GM12878 (cell line): ENCODE data around the gene TMEM72. TPM values are rescaled to one million over a fixed set of nuclear protein-coding genes. Genes with fewer than 3 reads are reported as not detected.
A peak's percentile ranks its signal among the peaks of the same experiment; 100 is the strongest.

Experiments used
- ATAC-seq: fragments of 200-7000 bp; cut with Tn5 transposase; 3 replicates; pipeline ENCODE4 v1.9.1; 2020; ENCODE audit warnings: mild to moderate bottlenecking, moderate library complexity
- BruUV-seq: library from RNA; stranded (reverse); fragments of 400-500 nt; replicated peaks from 2 replicates; lab custom pipeline; 2021; lab: Mats Ljungman, UMichigan
- CTCF ChIA-PET: fragments of 300-600 bp; sonication (Branson Sonifier 250); formaldehyde crosslinking; extraction: SDS; loops from one replicate; lab custom pipeline; 2021; ENCODE audit warnings: inconsistent platforms; lab: Yijun Ruan, JAX
- POLR2A ChIA-PET: fragments of 350-600 bp; formaldehyde crosslinking; extraction: SDS; loops from one replicate; lab custom pipeline; 2021; ENCODE audit warnings: inconsistent platforms; lab: Charles Lee
- RAD21 ChIA-PET: fragments of 300-600 bp; sonication (Branson Sonifier 250); formaldehyde crosslinking; loops from one replicate; lab custom pipeline; 2023; ENCODE audit warnings: antibody characterized with exemption; ENCODE audit not compliant: unreplicated experiment; lab: Charles Lee
- SMC1A ChIA-PET: fragments of 300-600 bp; sonication (Branson Sonifier 250); formaldehyde crosslinking; loops from one replicate; lab custom pipeline; 2023; ENCODE audit not compliant: unreplicated experiment, uncharacterized antibody; lab: Charles Lee
- DNase-seq: peaks from one replicate; pipeline ENCODE4 v3.0.0-alpha.2; 2011; ENCODE audit warnings: low read depth, low spot score
- FAIRE-seq: peaks from 3 replicates; lab custom pipeline; 2011; peaks lifted over from hg19 to GRCh38; lab: Jason Lieb, UNC
- H2AFZ ChIP-seq: 2 replicates; pipeline ENCODE4 v1.6.0; 2011; ENCODE audit warnings: low read depth, low read length, control low read depth; ENCODE audit not compliant: control insufficient read depth
- H3K27ac ChIP-seq: 2 replicates; pipeline ENCODE4 v1.5.1; 2011; ENCODE audit warnings: control low read depth; ENCODE audit not compliant: control insufficient read depth, insufficient read depth
- H3K27me3 ChIP-seq, 2 experiments: replicated peaks in 1 of 2; 2 replicates each; pipeline versions ENCODE4 v1.6.0 to v1.6.1; 2011; ENCODE audit warnings: low read length in 1 of 2; ENCODE audit not compliant: control insufficient read depth in 2 of 2, insufficient read depth in 2 of 2
- H3K36me3 ChIP-seq, 2 experiments: 2 replicates each; pipeline ENCODE4 v1.5.1; 2011; ENCODE audit warnings: low read length in 1 of 2; ENCODE audit not compliant: control insufficient read depth in 2 of 2, insufficient read depth in 2 of 2
- H3K4me1 ChIP-seq: 2 replicates; pipeline ENCODE4 v1.6.1; 2011; ENCODE audit warnings: mild to moderate bottlenecking, low read length, moderate library complexity, mixed read lengths; ENCODE audit not compliant: control insufficient read depth, insufficient read depth
- H3K4me2 ChIP-seq: 2 replicates; pipeline ENCODE4 v1.6.0; 2011; ENCODE audit warnings: control low read depth; ENCODE audit not compliant: control insufficient read depth, insufficient read depth
- H3K4me3 ChIP-seq: fragments of 200-600 bp; sonication (generic); 2 replicates; pipeline ENCODE4 v1.5.1; 2016
- H3K79me2 ChIP-seq: 2 replicates; pipeline ENCODE4 v1.6.0; 2011; ENCODE audit warnings: low read length; ENCODE audit not compliant: control insufficient read depth, insufficient read depth
- H3K9ac ChIP-seq: 2 replicates; pipeline ENCODE4 v1.8.0; 2011; ENCODE audit warnings: low read length, control low read depth, mixed read lengths; ENCODE audit not compliant: control insufficient read depth, insufficient read depth
- H3K9me3 ChIP-seq: replicated peaks from 3 replicates; pipeline ENCODE4 v1.5.1; 2011; ENCODE audit warnings: mild to moderate bottlenecking, low read length; ENCODE audit not compliant: control insufficient read depth, insufficient read depth
- H4K20me1 ChIP-seq: 2 replicates; pipeline ENCODE4 v1.6.0; 2011; ENCODE audit not compliant: control insufficient read depth, insufficient read depth
- BCLAF1 ChIP-seq: fragments of 450-650 bp; IDR thresholded peaks from 2 replicates; pipeline ENCODE4 v1.6.1; 2017; ENCODE audit warnings: antibody characterized with exemption, mild to moderate bottlenecking, moderate library complexity
- BHLHE40 ChIP-seq, 2 experiments: fragments of 450-650 bp in 1 of 2; IDR thresholded peaks; 2 replicates each; pipeline ENCODE4 v1.6.1; 2011 to 2017; ENCODE audit warnings: low read depth in 2 of 2, borderline replicate concordance in 1 of 2, improper control_type of control experiment in 1 of 2, low read length in 1 of 2, mild to moderate bottlenecking in 1 of 2
- EGR1 ChIP-seq, 2 experiments: IDR thresholded peaks; 1 replicate in 1 of 2; 2 replicates in 1 of 2; pipeline ENCODE4 v1.6.1; 2011 to 2012; ENCODE audit warnings: low read depth in 2 of 2, low read length in 2 of 2, borderline replicate concordance in 1 of 2, mild to moderate bottlenecking in 1 of 2, moderate library complexity in 1 of 2
- MLLT1 ChIP-seq: fragments of 450-650 bp; IDR thresholded peaks from 2 replicates; pipeline ENCODE4 v1.6.1; 2016; ENCODE audit warnings: mild to moderate bottlenecking
- PAX8 ChIP-seq: fragments of 450-650 bp; IDR thresholded peaks from 2 replicates; pipeline ENCODE4 v1.6.1; 2017; ENCODE audit warnings: mild to moderate bottlenecking, moderate library complexity
- PKNOX1 ChIP-seq: fragments of 450-650 bp; IDR thresholded peaks from 2 replicates; pipeline ENCODE4 v1.6.1; 2016; ENCODE audit warnings: mild to moderate bottlenecking
- POU2F2 ChIP-seq: IDR thresholded peaks from 3 replicates; pipeline ENCODE4 v1.6.1; 2011; ENCODE audit warnings: low read depth, mild to moderate bottlenecking, low read length, borderline replicate concordance
- RCOR1 ChIP-seq: conservative IDR thresholded peaks from 2 replicates; pipeline ENCODE4 v1.6.1; 2012; ENCODE audit warnings: low read depth, low read length, improper control_type of control experiment
- TARDBP ChIP-seq: IDR thresholded peaks from 2 replicates; pipeline ENCODE4 v1.6.1; 2016; ENCODE audit warnings: borderline replicate concordance
- TCF3 ChIP-seq: IDR thresholded peaks from 2 replicates; pipeline ENCODE4 v1.6.1; 2012; ENCODE audit warnings: low read depth, mild to moderate bottlenecking, low read length, borderline replicate concordance; ENCODE audit not compliant: insufficient read depth
- WGBS: methylation state at CpG from one replicate; pipeline ENCODE4 v1.1.6; 2016; ENCODE audit warnings: low lambda C conversion rate; ENCODE audit not compliant: insufficient replicate concordance, insufficient coverage; ENCODE audit errors: missing lambda C conversion rate; 5-methylcytosine and 5-hydroxymethylcytosine counted together
- in situ Hi-C: fragments of 300-500 bp; cut with MboI; formaldehyde crosslinking; loops from 9 replicates; pipeline ENCODE4 v1.14.3; 2018; ENCODE audit warnings: mixed read lengths
- intact Hi-C: fragments of 100-400 bp; cut with micrococcal nuclease; formaldehyde crosslinking; loops from one replicate; pipeline ENCODE4 v1.14.2; 2022; ENCODE audit not compliant: unreplicated experiment
- polyA plus RNA-seq, 11 experiments: library from polyadenylated mRNA; depleted of rRNA in 4 of 11; unstranded in 6 of 11; stranded (reverse) in 5 of 11; fragments of >200 nt; fragmentation: Nextera tagmentation in 4 of 11; fragmentation: Illumina TruSeq in 1 of 11; extraction: Ambion mirVana in 4 of 11; extraction: Trizol in 1 of 11; gene quantifications; 1 replicate in 1 of 11; 2 replicates in 10 of 11; pipeline versions ENCODE4 v1.2.1 to v1.2.3, GENCODE V29; 2011 to 2016; ENCODE audit warnings: inconsistent platforms in 2 of 11, missing spikeins in 2 of 11, low read depth in 1 of 11
- total RNA-seq, 4 experiments: library from RNA; depleted of rRNA in 3 of 4; stranded (reverse); fragments of >200 nt in 3 of 4; fragmentation: Illumina TruSeq in 1 of 4; extraction: Trizol in 1 of 4; gene quantifications; 2 replicates each; pipeline versions ENCODE4 v1.2.1 to v1.2.3, GENCODE V29; 2013 to 2021
- TF ChIP-seq, protein P1 (sequence below): IDR thresholded peaks from 2 replicates; pipeline ENCODE4 v1.6.1; 2012; ENCODE audit warnings: low read depth, low read length, improper control_type of control experiment
- TF ChIP-seq, protein P2 (sequence below): IDR thresholded peaks from 2 replicates; pipeline ENCODE4 v1.6.1; 2011; ENCODE audit warnings: low read depth, low read length, improper control_type of control experiment, borderline replicate concordance

The TMEM72 gene
- total and polyA plus RNA-seq, 10 of the 15 experiments (the other 5 are each of a cell fraction or from before 2014, with no cell fraction given): 0.12 TPM; not detected in 9

- CTCF ChIA-PET: interaction anchor here (0.6 to 10.1 kb wide), 15 partner anchors 9 to 271 kb away, joined by 3 to 181 read pairs (median 4); partner anchors contain the start of gene ZNF22
- FAIRE-seq: no peak
- H3K79me2 ChIP-seq: peaks cover 11% of the 10 kb centered on the region
- H2AFZ ChIP-seq: peak overlapping the region; percentile 13; the same call in 1 of the 2 replicates
- peak overlapping the region; percentile 26 for H3K27ac ChIP-seq
- no peak for ATAC-seq
- DNase-seq: no peak
- no peak for TF ChIP-seq BHLHE40 (IDR thresholded peaks at IDR 0.05; ENCODE audit: borderline replicate concordance in 1 of 2, low read depth in 2 of 2, low read length in 1 of 2)
- TF ChIP-seq, protein P1, sequence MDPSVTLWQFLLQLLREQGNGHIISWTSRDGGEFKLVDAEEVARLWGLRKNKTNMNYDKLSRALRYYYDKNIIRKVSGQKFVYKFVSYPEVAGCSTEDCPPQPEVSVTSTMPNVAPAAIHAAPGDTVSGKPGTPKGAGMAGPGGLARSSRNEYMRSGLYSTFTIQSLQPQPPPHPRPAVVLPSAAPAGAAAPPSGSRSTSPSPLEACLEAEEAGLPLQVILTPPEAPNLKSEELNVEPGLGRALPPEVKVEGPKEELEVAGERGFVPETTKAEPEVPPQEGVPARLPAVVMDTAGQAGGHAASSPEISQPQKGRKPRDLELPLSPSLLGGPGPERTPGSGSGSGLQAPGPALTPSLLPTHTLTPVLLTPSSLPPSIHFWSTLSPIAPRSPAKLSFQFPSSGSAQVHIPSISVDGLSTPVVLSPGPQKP: no peak
- no peak for TF ChIP-seq BCLAF1
- no peak for TF ChIP-seq RCOR1
- no peak for TF ChIP-seq PKNOX1
- TF ChIP-seq EGR1 (IDR thresholded peaks at IDR 0.05; ENCODE audit: borderline replicate concordance in 1 of 2, low read depth in 2 of 2, low read length in 2 of 2): no peak
- no peak for TF ChIP-seq TCF3
- no peak for TF ChIP-seq MLLT1
- no peak for TF ChIP-seq POU2F2
- TF ChIP-seq TARDBP: no peak
- TF ChIP-seq, protein P2, sequence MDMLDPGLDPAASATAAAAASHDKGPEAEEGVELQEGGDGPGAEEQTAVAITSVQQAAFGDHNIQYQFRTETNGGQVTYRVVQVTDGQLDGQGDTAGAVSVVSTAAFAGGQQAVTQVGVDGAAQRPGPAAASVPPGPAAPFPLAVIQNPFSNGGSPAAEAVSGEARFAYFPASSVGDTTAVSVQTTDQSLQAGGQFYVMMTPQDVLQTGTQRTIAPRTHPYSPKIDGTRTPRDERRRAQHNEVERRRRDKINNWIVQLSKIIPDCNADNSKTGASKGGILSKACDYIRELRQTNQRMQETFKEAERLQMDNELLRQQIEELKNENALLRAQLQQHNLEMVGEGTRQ: no peak
- TF ChIP-seq PAX8: no peak
- peak overlapping the region; percentile 42; the same call in 1 of the 2 replicates for H3K4me3 ChIP-seq
- POLR2A ChIA-PET: interaction anchor here (1.0 to 7.4 kb wide), 8 partner anchors 14 to 47 kb away, joined by 4 to 110 read pairs (median 7); no protein-coding TSS in a partner anchor
- WGBS: 86% methylated on average over 13 of the region's 13 CpGs
- in situ Hi-C loops (loop anchor here (5.0 kb wide), 1 partner anchor 47 kb away; no protein-coding TSS in a partner anchor), intact Hi-C loops (no loop called here)
- BruUV-seq: no TSS peak
- no peaks in the 10 kb centered on the region for H3K9me3 ChIP-seq
- SMC1A ChIA-PET: interaction anchor here (0.6 to 5.2 kb wide), 11 partner anchors 12 to 444 kb away, joined by 3 to 43 read pairs (median 7); partner anchors contain the start of gene ZNF22
- peaks cover 49% of the 10 kb centered on the region for H3K4me1 ChIP-seq
- RAD21 ChIA-PET: interaction anchor here (0.9 to 7.7 kb wide), 9 partner anchors 14 to 50 kb away, joined by 3 to 124 read pairs (median 6); no protein-coding TSS in a partner anchor
- no peak overlapping the region for H3K9ac ChIP-seq
- no peaks in the 10 kb centered on the region for H4K20me1 ChIP-seq
- H3K36me3 ChIP-seq: peaks cover 0 to 4% of the 10 kb centered on the region in 2 experiments; a peak in 3 of 4 replicates
- H3K27me3 ChIP-seq: no peaks in the 10 kb centered on the region
- peak overlapping the region; percentile 34 for H3K4me2 ChIP-seq
Measured at GRCh38 chr10:44979281-44980191, 68.4 kb downstream of the TMEM72 start.
